Measurements from ENCODE around the gene ECHS1. TPM values are rescaled to one million over a fixed set of nuclear protein-coding genes. Genes with fewer than 3 reads are reported as not detected.
A peak's percentile ranks its signal among the peaks of the same experiment; 100 is the strongest.
"Not testable (repeated sequence)": the region's sequence is repeated elsewhere in the genome, so short reads cannot be mapped to it uniquely, and the experiment has no call there.

The ECHS1 gene
- total RNA-seq, 1 experiment from 2014 or later, result 160 TPM

- DNase-seq (ENCODE audit: low spot score), result peak; percentile 45
Observed at GRCh38 chr10:133378251-133379096, 5.3 kb upstream of the ECHS1 start.

GRCh38 chr10:133377818-133378250 lies 4.7 kb upstream of the ECHS1 start:
- no peak for DNase-seq (ENCODE audit: low spot score)

- DNase-seq (ENCODE audit: low spot score), result no peak
Observed at GRCh38 chr10:133377025-133377817, 4.1 kb upstream of the ECHS1 start.

- DNase-seq (ENCODE audit: low spot score), result not testable (repeated sequence)
Observed at GRCh38 chr10:133376183-133376582, 3.0 kb upstream of the ECHS1 start.

GRCh38 chr10:133375357-133376115 lies 2.4 kb upstream of the ECHS1 start:
- DNase-seq (ENCODE audit: low spot score), result no peak

- DNase-seq (ENCODE audit: low spot score), result no peak
Observed at GRCh38 chr10:133372507-133372906, 647 bp downstream of the ECHS1 start.

GRCh38 chr10:133370030-133370786 lies 2.9 kb downstream of the ECHS1 start:
- no peak for DNase-seq (ENCODE audit: low spot score)

- no peak for DNase-seq (ENCODE audit: low spot score)
Observed at GRCh38 chr10:133368153-133368552, 5.0 kb downstream of the ECHS1 start.

- DNase-seq (ENCODE audit: low spot score), result not testable (repeated sequence)
Observed at GRCh38 chr10:133367461-133367860, 5.7 kb downstream of the ECHS1 start.

GRCh38 chr10:133366751-133367150 lies 6.4 kb downstream of the ECHS1 start:
- no peak for DNase-seq (ENCODE audit: low spot score)

- no peak for DNase-seq (ENCODE audit: low spot score)
Observed at GRCh38 chr10:133366130-133366478, 7.0 kb downstream of the ECHS1 start.

GRCh38 chr10:133365461-133366129 lies 7.6 kb downstream of the ECHS1 start:
- no peak for DNase-seq (ENCODE audit: low spot score)

GRCh38 chr10:133364645-133365431 lies 8.3 kb downstream of the ECHS1 start:
- no peak for DNase-seq (ENCODE audit: low spot score)

- no peak for DNase-seq (ENCODE audit: low spot score)
Observed at GRCh38 chr10:133362846-133363245, 10.3 kb downstream of the ECHS1 start.

GRCh38 chr10:133361773-133362441 lies 11.2 kb downstream of the ECHS1 start:
- no peak for DNase-seq (ENCODE audit: low spot score)

- no peak for DNase-seq (ENCODE audit: low spot score)
Observed at GRCh38 chr10:133361227-133361626, 11.9 kb downstream of the ECHS1 start.

- DNase-seq (ENCODE audit: low spot score), result peak; percentile 36
Observed at GRCh38 chr10:133359972-133360610, 13.1 kb downstream of the ECHS1 start.

GRCh38 chr10:133359554-133359971 lies 13.6 kb downstream of the ECHS1 start:
- peak; percentile 81 for DNase-seq (ENCODE audit: low spot score)

- DNase-seq (ENCODE audit: low spot score), result no peak
Observed at GRCh38 chr10:133358925-133359310, 14.2 kb downstream of the ECHS1 start.
